ENCODE results near the gene PCID2. TPM values are rescaled to one million over a fixed set of nuclear protein-coding genes. Genes with fewer than 3 reads are reported as not detected.

The PCID2 gene
- total and polyA plus RNA-seq, 2 of the 13 experiments (the other 11 are each of a cell fraction or from before 2014, with no cell fraction given), result 65.0 to 111 TPM

- TF ChIP-seq AKNA (CRISPR knock-in tag; IDR thresholded peaks at IDR 0.05; ENCODE audit: borderline replicate concordance), result no peak; the same call in 1 of the 2 replicates
- TF ChIP-seq ZNF350 (CRISPR knock-in tag; IDR thresholded peaks at IDR 0.05; ENCODE audit: borderline replicate concordance, low read depth), result peak; percentile 96
- TF ChIP-seq IRF9 (CRISPR knock-in tag; IDR thresholded peaks at IDR 0.05; ENCODE audit: borderline replicate concordance), result peak; percentile 83; the same call in 1 of the 2 replicates
- TF ChIP-seq E2F5 (CRISPR knock-in tag; conservative IDR thresholded peaks at IDR 0.05), result peak; percentile 75
- peak; percentile 76; the same call in 1 of the 2 replicates for TF ChIP-seq ZNF724P (CRISPR knock-in tag; IDR thresholded peaks at IDR 0.05; ENCODE audit: borderline replicate concordance)
- TF ChIP-seq ZNF766 (CRISPR knock-in tag; IDR thresholded peaks at IDR 0.05; ENCODE audit: borderline replicate concordance), result peak; percentile 92; the same call in 1 of the 2 replicates
- TF ChIP-seq ZNF615 (CRISPR knock-in tag; IDR thresholded peaks at IDR 0.05; ENCODE audit: borderline replicate concordance), result no peak
- no peak; the same call in 1 of the 2 replicates for TF ChIP-seq ZNF552 (CRISPR knock-in tag; IDR thresholded peaks at IDR 0.05; ENCODE audit: borderline replicate concordance)
- no peak; the same call in 1 of the 2 replicates for TF ChIP-seq DPF2 (CRISPR knock-in tag; IDR thresholded peaks at IDR 0.05; ENCODE audit: borderline replicate concordance, low read depth)
- no peak for TF ChIP-seq DZIP1 (CRISPR knock-in tag; IDR thresholded peaks at IDR 0.05)
- no peak for TF ChIP-seq ZNF780A (CRISPR knock-in tag; IDR thresholded peaks at IDR 0.05)
- TF ChIP-seq CBX1 (IDR thresholded peaks at IDR 0.05; ENCODE audit: low read depth), result peak; percentile 97
- peak; percentile 94 for TF ChIP-seq ASH2L (IDR thresholded peaks at IDR 0.05; ENCODE audit: insufficient read length, low read depth, low read length)
- TF ChIP-seq SALL2 (CRISPR knock-in tag; IDR thresholded peaks at IDR 0.05), result peak; percentile 81
- peak; percentile 96 for TF ChIP-seq ZBTB14 (CRISPR knock-in tag; IDR thresholded peaks at IDR 0.05)
- peak; percentile 76 for TF ChIP-seq ZNF777 (CRISPR knock-in tag; IDR thresholded peaks at IDR 0.05)
Observed at GRCh38 chr13:113208421-113209335, at the start of gene PCID2 (continued).

Measured in HepG2 (cell line).